Measurements from ENCODE around the gene MAP2K6.

DNA sequence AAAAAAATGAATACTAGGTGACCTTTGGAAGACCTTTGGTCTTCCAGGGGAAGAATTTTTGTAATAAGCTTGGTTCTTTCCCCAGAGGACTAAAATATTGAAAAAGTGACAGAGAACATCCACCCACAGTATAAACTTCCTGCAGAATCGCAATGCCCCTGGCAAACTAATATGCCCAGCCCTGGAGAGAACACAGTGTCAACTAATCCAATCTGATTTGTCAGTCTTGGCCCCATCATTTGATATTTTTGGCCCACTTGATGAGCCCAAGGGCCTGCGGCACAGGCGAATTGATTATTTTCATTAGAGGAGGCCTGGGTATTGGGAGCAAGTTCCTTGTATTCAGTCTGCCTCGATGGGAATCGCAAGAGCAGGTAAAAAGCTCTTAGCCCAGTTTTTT lies 98.4 kb downstream of the MAP2K6 start:
- TF ChIP-seq TARDBP (IDR thresholded peaks at IDR 0.05) (no peak), FOXM1 (IDR thresholded peaks at IDR 0.05; ENCODE audit: borderline replicate concordance) (no peak), ARNT (IDR thresholded peaks at IDR 0.05) (no peak)
